Tibial artery (tissue), 4 donors: ENCODE measurements around the gene MUC5AC.

Source experiments
- DNase-seq, 2 donors: peaks; one replicate each; pipeline ENCODE4 v3.0.0-alpha.2; 2019
- H3K27ac ChIP-seq, 2 donors: fragments of 200-600 bp; sonication (generic) in 1 of 2; 1 replicate in 1 of 2; 2 replicates in 1 of 2; pipeline ENCODE4 v1.5.1; 2018 to 2019; ENCODE audit warnings: mild to moderate bottlenecking in 1 of 2
- H3K27me3 ChIP-seq, 2 donors: fragments of 200-600 bp; sonication (generic) in 1 of 2; one replicate each; pipeline versions ENCODE4 v1.5.1 to v1.6.0; 2016 to 2019
- H3K36me3 ChIP-seq, 3 donors: fragments of 200-600 bp; sonication (generic) in 2 of 3; one replicate each; pipeline ENCODE4 v1.5.1; 2016 to 2019; ENCODE audit warnings: mild to moderate bottlenecking in 2 of 3
- H3K4me1 ChIP-seq, 4 donors: fragments of 200-600 bp; sonication (generic) in 2 of 4; 1 replicate in 3 of 4; 2 replicates in 1 of 4; pipeline ENCODE4 v1.5.1; 2016 to 2019
- H3K4me3 ChIP-seq, 2 donors: fragments of 200-600 bp; sonication (generic) in 1 of 2; 1 replicate in 1 of 2; 2 replicates in 1 of 2; pipeline ENCODE4 v1.5.1; 2018 to 2019; ENCODE audit warnings: mild to moderate bottlenecking in 2 of 2
- H3K9me3 ChIP-seq, 3 donors: fragments of 200-600 bp; sonication (generic) in 1 of 3; one replicate each; pipeline ENCODE4 v1.5.1; 2016 to 2019
- CTCF ChIP-seq, 2 experiments: fragments of 200-600 bp in 1 of 2; fragments of 450-650 bp in 1 of 2; IDR thresholded peaks; one replicate each; pipeline ENCODE4 v1.5.1; 2017 to 2019; ENCODE audit warnings: antibody characterized with exemption in 2 of 2, mild to moderate bottlenecking in 1 of 2, moderate library complexity in 1 of 2
- intact Hi-C: fragments of 100-400 bp; cut with DNase I; formaldehyde crosslinking; loops from one replicate; pipeline ENCODE4 v1.15.0; 2023; ENCODE audit warnings: low total_unique reads

The MUC5AC gene

GRCh38 chr11:1228921-1229451 lies 71.2 kb downstream of the MUC5AC start:
- H3K27me3 ChIP-seq: peaks cover 0 to 79% of the 10 kb centered on the region in 2 donors
- no peaks in the 10 kb centered on the region for H3K36me3 ChIP-seq
- DNase-seq: peak in 1 of 2 donors; percentile 59
- no peak overlapping the region for H3K4me3 ChIP-seq
- H3K9me3 ChIP-seq: no peaks in the 10 kb centered on the region
- H3K4me1 ChIP-seq: peaks cover 0 to 3% (median 0%) of the 10 kb centered on the region in 4 donors
- H3K27ac ChIP-seq: no peak overlapping the region
- no peak for TF ChIP-seq CTCF (IDR thresholded peaks at IDR 0.05)
- intact Hi-C loops: no loop called here

GRCh38 chr11:1229471-1230120 lies 71.8 kb downstream of the MUC5AC start:
- no peaks in the 10 kb centered on the region for H3K9me3 ChIP-seq
- intact Hi-C loops: no loop called here
- H3K36me3 ChIP-seq: no peaks in the 10 kb centered on the region
- no peak overlapping the region for H3K27ac ChIP-seq
- TF ChIP-seq CTCF (IDR thresholded peaks at IDR 0.05): no peak
- no peak overlapping the region for H3K4me3 ChIP-seq
- DNase-seq: peak in 1 of 2 donors; percentile 60
- no peaks in the 10 kb centered on the region for H3K4me1 ChIP-seq
- peaks cover 0 to 73% of the 10 kb centered on the region in 2 donors for H3K27me3 ChIP-seq

GRCh38 chr11:1230121-1230455 lies 72.3 kb downstream of the MUC5AC start:
- H3K27ac ChIP-seq: no peak overlapping the region
- DNase-seq: peak in 1 of 2 donors; percentile 54
- no peaks in the 10 kb centered on the region for H3K36me3 ChIP-seq
- intact Hi-C loops: no loop called here
- no peak overlapping the region for H3K4me3 ChIP-seq
- TF ChIP-seq CTCF (IDR thresholded peaks at IDR 0.05): no peak
- H3K27me3 ChIP-seq: peaks cover 0 to 69% of the 10 kb centered on the region in 2 donors
- H3K4me1 ChIP-seq: no peaks in the 10 kb centered on the region
- H3K9me3 ChIP-seq: no peaks in the 10 kb centered on the region

- DNase-seq: peak in 1 of 2 donors; percentile 61
- Histone ChIP-seq H3K27me3 (peaks cover 0 to 63% of the 10 kb centered on the region in 2 donors), H3K4me1 (no peaks in the 10 kb centered on the region), H3K36me3 (no peaks in the 10 kb centered on the region), H3K4me3 (no peak overlapping the region), H3K27ac (no peak overlapping the region), H3K9me3 (no peaks in the 10 kb centered on the region)
- TF ChIP-seq CTCF (IDR thresholded peaks at IDR 0.05): no peak
- intact Hi-C loops: no loop called here
Measured at GRCh38 chr11:1230456-1231395, 73.0 kb downstream of the MUC5AC start.

- intact Hi-C loops: no loop called here
- H3K27me3 ChIP-seq: peaks cover 0 to 55% of the 10 kb centered on the region in 2 donors
- H3K36me3 ChIP-seq: no peaks in the 10 kb centered on the region
- no peak overlapping the region for H3K27ac ChIP-seq
- H3K4me1 ChIP-seq: no peaks in the 10 kb centered on the region
- no peak overlapping the region for H3K4me3 ChIP-seq
- no peak for TF ChIP-seq CTCF (IDR thresholded peaks at IDR 0.05)
- no peaks in the 10 kb centered on the region for H3K9me3 ChIP-seq
- DNase-seq: peak in 1 of 2 donors; percentile 51
Measured at GRCh38 chr11:1231396-1232020, 73.8 kb downstream of the MUC5AC start.
